KOPT-K1 (cell line): ENCODE data around the gene REV3L.

Experiments
- H3K27ac ChIP-seq: fragments of 200-600 bp; sonication (generic); 2 replicates; pipeline ENCODE4 v1.5.1; 2016; ENCODE audit warnings: antibody characterized with exemption, mild to moderate bottlenecking, low read depth, low read length; ENCODE audit not compliant: poor library complexity, severe bottlenecking
- H3K36me3 ChIP-seq: fragments of 200-600 bp; sonication (generic); 2 replicates; pipeline ENCODE4 v1.5.1; 2017; ENCODE audit warnings: antibody characterized with exemption, mild to moderate bottlenecking, low read length, moderate library complexity; ENCODE audit not compliant: insufficient read depth
- H3K9me3 ChIP-seq: fragments of 200-600 bp; sonication (generic); 2 replicates; pipeline ENCODE4 v1.5.1; 2017; ENCODE audit warnings: antibody characterized with exemption, low read length, mild to moderate bottlenecking; ENCODE audit not compliant: insufficient read depth, poor library complexity, severe bottlenecking

Gene REV3L

GRCh38 chr6:111462770-111463391 lies 20.1 kb downstream of the REV3L start:
- H3K27ac ChIP-seq, result no peak overlapping the region
- peaks cover 20% of the 10 kb centered on the region; the same call in 1 of the 2 replicates for H3K36me3 ChIP-seq
- peaks cover 26% of the 10 kb centered on the region for H3K9me3 ChIP-seq

DNA sequence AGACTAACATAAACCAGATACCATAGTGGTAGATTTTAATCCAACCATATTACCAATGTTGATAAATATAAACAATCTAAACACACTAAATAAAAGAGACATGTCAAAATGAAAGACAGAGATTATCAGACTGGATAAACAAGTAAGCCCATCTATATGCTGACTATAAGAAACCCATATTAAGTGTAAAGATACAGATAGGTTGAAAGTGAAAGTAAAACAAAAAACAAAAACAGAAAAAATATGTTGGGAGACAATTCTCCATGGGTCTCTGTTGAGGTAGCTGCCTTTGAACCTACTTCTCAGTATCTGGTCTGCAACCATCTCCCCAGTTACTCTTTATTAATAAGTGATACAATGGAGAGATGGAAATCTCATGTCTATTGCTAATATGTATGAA lies 21.2 kb downstream of the REV3L start:
- Histone ChIP-seq H3K27ac (peak overlapping the region; percentile 37), H3K9me3 (peaks cover 28% of the 10 kb centered on the region), H3K36me3 (peaks cover 20% of the 10 kb centered on the region; the same call in 1 of the 2 replicates)

DNA sequence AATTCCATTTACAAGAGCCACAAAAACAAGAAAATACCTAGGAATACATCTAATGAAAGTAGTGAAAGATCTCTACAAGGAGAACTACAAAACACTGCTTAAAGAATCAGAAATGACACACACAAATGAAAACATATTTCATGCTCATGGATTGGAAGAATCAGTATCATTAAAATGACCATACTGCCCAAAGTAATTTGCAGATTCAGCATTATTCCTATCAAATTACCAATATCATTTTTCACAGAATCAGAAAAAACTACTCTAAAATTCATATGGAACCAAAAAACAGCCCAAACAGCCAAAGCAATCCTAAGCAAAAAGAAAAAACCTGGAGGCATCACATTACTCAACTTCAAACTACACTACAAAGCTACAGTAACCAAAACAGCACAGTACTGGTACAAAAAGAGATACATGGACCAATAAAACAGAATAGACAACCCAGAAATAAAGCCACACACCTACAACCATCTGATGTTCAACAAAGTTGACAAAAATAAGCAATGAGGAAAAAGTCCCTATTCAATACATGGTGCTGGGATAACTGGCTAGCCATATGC lies 24.3 kb downstream of the REV3L start:
- H3K36me3 ChIP-seq, result peaks cover 20% of the 10 kb centered on the region; the same call in 1 of the 2 replicates
- no peak overlapping the region for H3K27ac ChIP-seq
- peaks cover 28% of the 10 kb centered on the region for H3K9me3 ChIP-seq

- peaks cover 28% of the 10 kb centered on the region for H3K9me3 ChIP-seq
- no peak overlapping the region for H3K27ac ChIP-seq
- peaks cover 16% of the 10 kb centered on the region; the same call in 1 of the 2 replicates for H3K36me3 ChIP-seq
Measured at GRCh38 chr6:111456208-111456607, 26.8 kb downstream of the REV3L start.

DNA sequence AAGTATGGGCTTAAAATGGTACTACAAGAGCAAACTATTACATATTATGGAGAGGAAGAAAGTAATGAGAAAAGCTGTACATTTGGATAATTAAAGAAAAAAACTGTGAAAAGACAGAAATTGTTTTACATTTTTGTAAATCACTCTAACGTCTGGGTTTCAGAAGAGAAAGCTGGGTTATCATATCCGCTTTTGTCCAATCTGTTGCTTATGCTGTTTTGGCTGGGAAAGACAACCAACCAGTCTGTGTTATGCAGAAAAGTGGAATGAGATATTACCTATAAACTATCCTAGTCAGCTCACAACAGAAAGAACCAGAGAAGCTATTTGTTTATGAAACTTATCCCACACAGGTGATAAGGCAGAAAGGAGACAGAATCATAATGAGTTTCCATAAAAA lies 32.4 kb downstream of the REV3L start:
- Histone ChIP-seq H3K27ac (no peak overlapping the region), H3K36me3 (no peaks in the 10 kb centered on the region), H3K9me3 (no peaks in the 10 kb centered on the region)

GRCh38 chr6:111450087-111450486 lies 32.9 kb downstream of the REV3L start:
- Histone ChIP-seq H3K36me3 (no peaks in the 10 kb centered on the region), H3K27ac (no peak overlapping the region), H3K9me3 (no peaks in the 10 kb centered on the region)

GRCh38 chr6:111449129-111449528 lies 33.9 kb downstream of the REV3L start:
- Histone ChIP-seq H3K36me3 (no peaks in the 10 kb centered on the region), H3K27ac (no peak overlapping the region), H3K9me3 (no peaks in the 10 kb centered on the region)

- no peaks in the 10 kb centered on the region for H3K9me3 ChIP-seq
- no peak overlapping the region for H3K27ac ChIP-seq
- H3K36me3 ChIP-seq, result no peaks in the 10 kb centered on the region
Measured at GRCh38 chr6:111447051-111447450, 36.0 kb downstream of the REV3L start.

DNA sequence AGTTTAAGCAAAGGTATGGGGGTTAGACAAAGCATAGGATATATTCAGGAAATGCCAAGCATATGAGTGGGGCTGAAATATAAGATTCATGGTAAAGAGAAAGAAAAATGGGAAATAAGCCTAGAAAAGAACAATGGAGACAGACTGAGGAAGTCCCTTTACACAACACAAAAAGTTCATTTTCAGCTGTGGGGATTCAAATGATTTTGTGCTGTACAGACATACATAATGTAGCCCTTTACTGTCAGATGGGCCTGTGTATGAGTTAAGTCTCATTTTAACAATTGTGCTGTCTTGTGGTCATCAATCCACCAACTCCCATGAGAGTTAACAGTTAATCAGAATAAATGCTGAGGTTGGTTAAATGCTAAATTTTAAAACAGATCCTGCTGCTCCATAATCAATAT lies 37.2 kb downstream of the REV3L start:
- Histone ChIP-seq H3K9me3 (no peaks in the 10 kb centered on the region), H3K36me3 (no peaks in the 10 kb centered on the region), H3K27ac (no peak overlapping the region)

GRCh38 chr6:111444794-111445193 lies 38.2 kb downstream of the REV3L start:
- H3K27ac ChIP-seq, result no peak overlapping the region
- H3K9me3 ChIP-seq, result no peaks in the 10 kb centered on the region
- no peaks in the 10 kb centered on the region for H3K36me3 ChIP-seq

- no peaks in the 10 kb centered on the region for H3K9me3 ChIP-seq
- no peaks in the 10 kb centered on the region for H3K36me3 ChIP-seq
Measured at GRCh38 chr6:111441678-111442243, 41.3 kb downstream of the REV3L start.

DNA sequence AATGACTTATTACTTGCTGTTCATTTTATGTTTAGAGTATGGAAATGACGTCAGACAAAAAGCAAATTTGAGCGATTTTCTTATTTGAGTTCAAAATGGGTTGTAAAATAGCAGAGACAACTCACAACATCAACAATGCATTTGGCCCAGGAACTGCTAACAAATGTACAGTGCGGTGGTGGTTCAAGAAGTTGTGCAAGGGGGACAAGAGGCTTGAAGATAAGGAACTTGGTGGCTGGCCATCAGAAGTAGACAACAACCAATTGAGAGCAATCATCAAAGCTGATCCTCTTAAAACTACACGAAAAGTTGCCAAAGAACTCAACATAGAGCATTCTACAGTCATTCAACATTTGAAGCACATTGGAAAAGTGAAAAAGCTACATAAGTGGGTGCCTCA lies 43.8 kb downstream of the REV3L start:
- no peaks in the 10 kb centered on the region for H3K36me3 ChIP-seq
- H3K9me3 ChIP-seq, result peaks cover 10% of the 10 kb centered on the region
- no peak overlapping the region for H3K27ac ChIP-seq

More at GRCh38 chr6:111441678-111442243, 41.3 kb downstream of the REV3L start:
- no peak overlapping the region for H3K27ac ChIP-seq

DNA sequence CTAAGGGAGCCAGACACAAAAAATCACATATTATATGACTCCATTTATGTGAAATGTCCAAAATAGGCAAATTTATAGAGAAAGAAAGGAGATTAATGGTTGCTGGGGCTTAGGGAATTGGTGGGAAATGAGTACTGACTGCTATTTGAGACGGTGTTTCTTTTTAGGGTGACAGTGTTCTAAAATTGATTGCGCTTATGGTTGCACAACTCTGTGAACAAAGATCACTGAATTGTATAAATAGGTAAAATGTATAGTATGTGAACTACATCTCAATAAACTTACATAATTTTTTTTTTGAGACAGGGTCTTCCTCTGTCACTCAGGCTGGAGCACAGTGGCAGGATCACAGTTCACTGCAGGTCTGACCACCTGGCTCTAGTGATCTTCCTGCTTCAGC lies 45.4 kb downstream of the REV3L start:
- H3K9me3 ChIP-seq, result peaks cover 10% of the 10 kb centered on the region
- H3K27ac ChIP-seq, result no peak overlapping the region
- no peaks in the 10 kb centered on the region for H3K36me3 ChIP-seq

DNA sequence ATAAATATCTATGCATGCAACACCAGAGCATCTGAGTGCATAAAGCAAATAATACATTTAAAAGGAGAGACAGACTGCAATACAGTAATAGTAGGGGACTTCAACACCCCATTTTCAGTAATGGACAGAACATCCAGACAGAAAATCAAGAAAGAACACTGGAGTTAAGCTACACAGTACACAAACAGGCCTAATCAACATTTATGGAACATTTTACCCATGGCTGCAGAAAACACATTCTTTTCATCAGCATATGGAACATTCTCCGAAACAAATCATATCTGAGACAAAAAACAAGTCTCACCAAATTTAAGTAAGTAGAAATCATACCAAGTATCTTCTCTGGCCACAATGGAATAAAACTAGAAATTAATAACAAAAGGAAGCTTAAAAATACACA lies 50.5 kb downstream of the REV3L start:
- Histone ChIP-seq H3K27ac (no peak overlapping the region), H3K36me3 (no peaks in the 10 kb centered on the region), H3K9me3 (peaks cover 23% of the 10 kb centered on the region)

DNA sequence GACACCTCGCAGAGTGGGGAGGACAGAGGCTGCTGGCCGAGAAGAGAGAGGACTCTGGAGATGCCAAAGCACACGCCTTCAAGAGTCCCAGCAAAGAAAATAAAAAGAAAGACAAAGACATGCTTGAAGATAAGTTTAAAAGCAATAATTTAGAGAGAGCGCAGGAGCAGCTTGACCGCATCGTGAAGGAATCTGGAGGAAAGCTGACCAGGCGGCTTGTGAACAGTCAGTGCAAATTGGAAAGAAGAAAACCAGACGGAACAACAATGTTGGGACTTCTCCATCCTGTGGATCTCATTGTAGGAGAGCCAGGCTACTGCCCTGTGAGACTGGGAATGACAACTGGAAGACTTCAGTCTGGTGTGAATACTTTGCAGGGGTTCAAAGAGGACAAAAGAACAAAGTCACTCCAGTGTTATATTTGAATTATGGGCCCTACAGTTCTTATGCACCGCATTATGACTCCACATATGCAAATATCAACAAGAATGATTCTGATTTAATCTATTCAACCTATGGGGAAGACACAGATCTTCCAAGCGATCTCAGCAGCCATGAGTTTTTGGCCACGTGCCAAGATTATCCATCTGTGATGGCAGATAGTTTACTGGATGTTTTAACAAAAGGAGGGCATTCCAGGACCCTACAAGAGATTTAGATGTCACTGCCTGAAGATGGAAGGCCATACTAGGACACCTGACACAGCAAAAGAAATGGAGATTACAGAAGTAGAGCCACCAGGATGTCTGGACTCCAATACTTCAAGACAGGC lies 52.2 kb downstream of the REV3L start:
- H3K9me3 ChIP-seq, result peaks cover 23% of the 10 kb centered on the region
- no peaks in the 10 kb centered on the region for H3K36me3 ChIP-seq
- no peak overlapping the region for H3K27ac ChIP-seq
